ENCODE results near the gene SLC12A3.

The SLC12A3 gene

GRCh38 chr16:56825826-56826225 lies 39.2 kb upstream of the SLC12A3 start:
- H3K4me3 ChIP-seq (ENCODE audit: low read depth, low read length), result no peak overlapping the region
- no peak for TF ChIP-seq CTCF (IDR thresholded peaks at IDR 0.05; ENCODE audit: borderline replicate concordance, insufficient read depth, low read depth, low read length)

GRCh38 chr16:56828647-56829046 lies 36.4 kb upstream of the SLC12A3 start:
- H3K4me3 ChIP-seq (ENCODE audit: low read depth, low read length), result no peak overlapping the region
- no peak for TF ChIP-seq CTCF (IDR thresholded peaks at IDR 0.05; ENCODE audit: borderline replicate concordance, insufficient read depth, low read depth, low read length)

- no peak for TF ChIP-seq CTCF (IDR thresholded peaks at IDR 0.05; ENCODE audit: borderline replicate concordance, insufficient read depth, low read depth, low read length)
- H3K4me3 ChIP-seq (ENCODE audit: low read depth, low read length), result no peak overlapping the region
Measured at GRCh38 chr16:56830669-56831068, 34.3 kb upstream of the SLC12A3 start.

- TF ChIP-seq CTCF (IDR thresholded peaks at IDR 0.05; ENCODE audit: borderline replicate concordance, insufficient read depth, low read depth, low read length), result no peak
- H3K4me3 ChIP-seq (ENCODE audit: low read depth, low read length), result no peak overlapping the region
Measured at GRCh38 chr16:56832768-56833167, 32.2 kb upstream of the SLC12A3 start.

- no peak overlapping the region for H3K4me3 ChIP-seq (ENCODE audit: low read depth, low read length)
- no peak for TF ChIP-seq CTCF (IDR thresholded peaks at IDR 0.05; ENCODE audit: borderline replicate concordance, insufficient read depth, low read depth, low read length)
Measured at GRCh38 chr16:56833243-56833970, 31.6 kb upstream of the SLC12A3 start.

- no peak overlapping the region for H3K4me3 ChIP-seq (ENCODE audit: low read depth, low read length)
- TF ChIP-seq CTCF (IDR thresholded peaks at IDR 0.05; ENCODE audit: borderline replicate concordance, insufficient read depth, low read depth, low read length), result no peak
Measured at GRCh38 chr16:56835320-56835719, 29.7 kb upstream of the SLC12A3 start.
